Endothelial cell (in vitro differentiated cells): ENCODE measurements around the gene CAMK1D. TPM values are rescaled to one million over a fixed set of nuclear protein-coding genes. Genes with fewer than 3 reads are reported as not detected.

Source experiments
- DNase-seq: peaks from one replicate; pipeline ENCODE4 v3.0.0; 2021; ENCODE audit warnings: low spot score
- H3K27ac Mint-ChIP-seq: one replicate; pipeline ENCODE4 v1.8.0; 2021; ENCODE audit warnings: mixed read lengths, inconsistent platforms; ENCODE audit not compliant: unreplicated experiment
- H3K27me3 Mint-ChIP-seq: one replicate; pipeline ENCODE4 v1.8.0; 2021; ENCODE audit warnings: mild to moderate bottlenecking, moderate library complexity, mixed read lengths, inconsistent platforms; ENCODE audit not compliant: unreplicated experiment
- H3K36me3 Mint-ChIP-seq: one replicate; pipeline ENCODE4 v1.8.0; 2021; ENCODE audit warnings: mild to moderate bottlenecking, low read depth, mixed read lengths, inconsistent platforms; ENCODE audit not compliant: unreplicated experiment
- H3K4me1 Mint-ChIP-seq: one replicate; pipeline ENCODE4 v1.8.0; 2021; ENCODE audit warnings: mild to moderate bottlenecking, mixed read lengths, inconsistent platforms; ENCODE audit not compliant: unreplicated experiment
- H3K4me3 Mint-ChIP-seq: one replicate; pipeline ENCODE4 v1.8.0; 2021; ENCODE audit warnings: mild to moderate bottlenecking, mixed read lengths, inconsistent platforms; ENCODE audit not compliant: unreplicated experiment
- H3K9me3 Mint-ChIP-seq: one replicate; pipeline ENCODE4 v1.8.0; 2021; ENCODE audit warnings: mixed read lengths, inconsistent platforms; ENCODE audit not compliant: unreplicated experiment
- CTCF ChIP-seq: fragments of 200-600 bp; sonication (generic); IDR thresholded peaks from one replicate; pipeline ENCODE4 v1.5.0; 2021; ENCODE audit warnings: antibody characterized with exemption; ENCODE audit not compliant: unreplicated experiment
- total RNA-seq: library from RNA; stranded (reverse); fragmentation: NEBNext Ultra II Directional; extraction: Animal tissue kit (Norgen Biotek cat#: 25700); gene quantifications from one replicate; pipeline ENCODE4 v1.2.1, GENCODE V29; 2021; ENCODE audit not compliant: unreplicated experiment

Gene CAMK1D
- total RNA-seq, 1 donor from 2014 or later = 4.1 TPM

- Mint-ChIP-seq H3K9me3 (no peaks in the 10 kb centered on the region), H3K27ac (no peak overlapping the region), H3K4me1 (peaks cover 40% of the 10 kb centered on the region), H3K27me3 (peaks cover 2% of the 10 kb centered on the region), H3K4me3 (no peak overlapping the region), H3K36me3 (peaks cover 4% of the 10 kb centered on the region)
- DNase-seq = no peak
- no peak for TF ChIP-seq CTCF
Observed at GRCh38 chr10:12469345-12469744, 120.0 kb downstream of the CAMK1D start.

GRCh38 chr10:12470719-12471118 lies 121.4 kb downstream of the CAMK1D start:
- no peak overlapping the region for H3K4me3 Mint-ChIP-seq
- no peak for DNase-seq
- peak overlapping the region; percentile 45 for H3K27ac Mint-ChIP-seq
- peaks cover 40% of the 10 kb centered on the region for H3K4me1 Mint-ChIP-seq
- peaks cover 2% of the 10 kb centered on the region for H3K27me3 Mint-ChIP-seq
- no peaks in the 10 kb centered on the region for H3K9me3 Mint-ChIP-seq
- H3K36me3 Mint-ChIP-seq = peaks cover 4% of the 10 kb centered on the region
- TF ChIP-seq CTCF = no peak

- peak overlapping the region; percentile 45 for H3K27ac Mint-ChIP-seq
- H3K36me3 Mint-ChIP-seq = peaks cover 4% of the 10 kb centered on the region
- peaks cover 40% of the 10 kb centered on the region for H3K4me1 Mint-ChIP-seq
- no peaks in the 10 kb centered on the region for H3K9me3 Mint-ChIP-seq
- TF ChIP-seq CTCF = no peak
- peaks cover 2% of the 10 kb centered on the region for H3K27me3 Mint-ChIP-seq
- DNase-seq = no peak
- H3K4me3 Mint-ChIP-seq = no peak overlapping the region
Observed at GRCh38 chr10:12471135-12471534, 121.8 kb downstream of the CAMK1D start.

GRCh38 chr10:12473491-12473890 lies 124.1 kb downstream of the CAMK1D start:
- DNase-seq = no peak
- Mint-ChIP-seq H3K27me3 (peaks cover 5% of the 10 kb centered on the region), H3K4me1 (peaks cover 37% of the 10 kb centered on the region), H3K4me3 (no peak overlapping the region), H3K9me3 (no peaks in the 10 kb centered on the region), H3K36me3 (peaks cover 4% of the 10 kb centered on the region), H3K27ac (no peak overlapping the region)
- TF ChIP-seq CTCF = no peak

DNA sequence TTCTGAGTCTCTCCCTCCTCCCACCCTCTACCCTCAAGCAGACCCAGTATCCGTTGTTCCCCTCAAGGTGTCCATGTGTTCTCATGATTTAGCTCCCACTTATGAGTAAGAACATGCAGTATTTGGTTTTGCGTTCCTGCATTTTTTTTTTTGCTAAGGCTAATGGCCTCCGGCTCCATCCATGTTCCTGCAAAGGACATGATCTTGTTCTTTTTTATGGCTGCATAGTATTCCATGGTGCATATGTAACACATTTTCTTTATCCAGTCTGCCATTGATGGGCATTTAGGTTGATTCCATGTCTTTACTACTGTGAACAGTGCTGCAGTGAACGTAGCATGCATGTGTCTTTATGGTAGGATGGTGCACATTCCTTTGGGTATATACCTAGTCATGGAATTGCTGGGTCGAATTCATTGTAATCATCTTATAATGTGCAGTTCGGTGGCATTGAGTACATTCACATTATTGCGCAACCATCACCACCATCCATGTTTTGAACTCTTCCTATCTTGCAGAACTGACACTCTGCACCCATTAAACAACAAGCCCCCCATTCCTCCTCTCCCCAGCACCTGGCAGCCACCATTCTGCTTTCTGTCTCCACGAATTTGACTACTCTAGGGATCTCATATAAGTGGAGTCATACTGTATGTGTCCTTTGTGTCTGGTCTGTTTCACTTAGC lies 125.5 kb downstream of the CAMK1D start:
- H3K4me3 Mint-ChIP-seq = no peak overlapping the region
- H3K27ac Mint-ChIP-seq = no peak overlapping the region
- no peaks in the 10 kb centered on the region for H3K9me3 Mint-ChIP-seq
- peaks cover 4% of the 10 kb centered on the region for H3K36me3 Mint-ChIP-seq
- peaks cover 5% of the 10 kb centered on the region for H3K27me3 Mint-ChIP-seq
- no peak for DNase-seq
- peaks cover 34% of the 10 kb centered on the region for H3K4me1 Mint-ChIP-seq
- TF ChIP-seq CTCF = no peak
